ENCODE results near the gene SLC12A4.

GRCh38 chr16:67915831-67916723, 52.4 kb downstream of the SLC12A4 start:
- TF ChIP-seq, protein P1, sequence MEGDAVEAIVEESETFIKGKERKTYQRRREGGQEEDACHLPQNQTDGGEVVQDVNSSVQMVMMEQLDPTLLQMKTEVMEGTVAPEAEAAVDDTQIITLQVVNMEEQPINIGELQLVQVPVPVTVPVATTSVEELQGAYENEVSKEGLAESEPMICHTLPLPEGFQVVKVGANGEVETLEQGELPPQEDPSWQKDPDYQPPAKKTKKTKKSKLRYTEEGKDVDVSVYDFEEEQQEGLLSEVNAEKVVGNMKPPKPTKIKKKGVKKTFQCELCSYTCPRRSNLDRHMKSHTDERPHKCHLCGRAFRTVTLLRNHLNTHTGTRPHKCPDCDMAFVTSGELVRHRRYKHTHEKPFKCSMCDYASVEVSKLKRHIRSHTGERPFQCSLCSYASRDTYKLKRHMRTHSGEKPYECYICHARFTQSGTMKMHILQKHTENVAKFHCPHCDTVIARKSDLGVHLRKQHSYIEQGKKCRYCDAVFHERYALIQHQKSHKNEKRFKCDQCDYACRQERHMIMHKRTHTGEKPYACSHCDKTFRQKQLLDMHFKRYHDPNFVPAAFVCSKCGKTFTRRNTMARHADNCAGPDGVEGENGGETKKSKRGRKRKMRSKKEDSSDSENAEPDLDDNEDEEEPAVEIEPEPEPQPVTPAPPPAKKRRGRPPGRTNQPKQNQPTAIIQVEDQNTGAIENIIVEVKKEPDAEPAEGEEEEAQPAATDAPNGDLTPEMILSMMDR (IDR thresholded peaks at IDR 0.05) = no peak
- no peak for TF ChIP-seq POLR2A (IDR thresholded peaks at IDR 0.05)
